Fibroblast of villous mesenchyme (primary cell): ENCODE measurements around the gene FOXA2. TPM values are rescaled to one million over a fixed set of nuclear protein-coding genes. Genes with fewer than 3 reads are reported as not detected.

ENCODE experiments used
- DNase-seq: peaks from one replicate; pipeline ENCODE4 v3.0.0-alpha.2; 2010; ENCODE audit warnings: low read depth
- H3K4me3 ChIP-seq: 2 replicates; pipeline ENCODE4 v1.5.1; 2011; ENCODE audit warnings: low read depth, mild to moderate bottlenecking, low read length
- total RNA-seq: library from RNA; depleted of rRNA; stranded (reverse); fragments of >200 nt; gene quantifications from 2 replicates; pipeline ENCODE4 v1.2.3, GENCODE V29; 2012
- TF ChIP-seq, protein P1 (sequence below): IDR thresholded peaks from 2 replicates; pipeline ENCODE4 v1.5.1; 2012; ENCODE audit warnings: low read depth, mild to moderate bottlenecking, low read length; ENCODE audit not compliant: insufficient read depth

Gene FOXA2
- total RNA-seq = under 0.01 TPM in 1 of 2 replicates, not detected in the other

GRCh38 chr20:22584522-22584921 is at the start of gene FOXA2:
Gene FOXA2 (minus strand): TSS chr20:22584572. CDS start chr20:22584278, 294 bp downstream.
- TF ChIP-seq, protein P1, sequence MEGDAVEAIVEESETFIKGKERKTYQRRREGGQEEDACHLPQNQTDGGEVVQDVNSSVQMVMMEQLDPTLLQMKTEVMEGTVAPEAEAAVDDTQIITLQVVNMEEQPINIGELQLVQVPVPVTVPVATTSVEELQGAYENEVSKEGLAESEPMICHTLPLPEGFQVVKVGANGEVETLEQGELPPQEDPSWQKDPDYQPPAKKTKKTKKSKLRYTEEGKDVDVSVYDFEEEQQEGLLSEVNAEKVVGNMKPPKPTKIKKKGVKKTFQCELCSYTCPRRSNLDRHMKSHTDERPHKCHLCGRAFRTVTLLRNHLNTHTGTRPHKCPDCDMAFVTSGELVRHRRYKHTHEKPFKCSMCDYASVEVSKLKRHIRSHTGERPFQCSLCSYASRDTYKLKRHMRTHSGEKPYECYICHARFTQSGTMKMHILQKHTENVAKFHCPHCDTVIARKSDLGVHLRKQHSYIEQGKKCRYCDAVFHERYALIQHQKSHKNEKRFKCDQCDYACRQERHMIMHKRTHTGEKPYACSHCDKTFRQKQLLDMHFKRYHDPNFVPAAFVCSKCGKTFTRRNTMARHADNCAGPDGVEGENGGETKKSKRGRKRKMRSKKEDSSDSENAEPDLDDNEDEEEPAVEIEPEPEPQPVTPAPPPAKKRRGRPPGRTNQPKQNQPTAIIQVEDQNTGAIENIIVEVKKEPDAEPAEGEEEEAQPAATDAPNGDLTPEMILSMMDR = no peak
- DNase-seq = no peak
- no peak within 1 kb of the TSS for H3K4me3 ChIP-seq

GRCh38 chr20:22630701-22631100 is 46.3 kb upstream of the FOXA2 start:
- TF ChIP-seq, protein P1 = no peak
- H3K4me3 ChIP-seq = no peak overlapping the region
- no peak for DNase-seq

- no peak overlapping the region for H3K4me3 ChIP-seq
- no peak for DNase-seq
- TF ChIP-seq, protein P1 = no peak
These were observed 45.6 kb upstream of the FOXA2 start for GRCh38 chr20:22629927-22630326.

GRCh38 chr20:22629447-22629846 is 45.1 kb upstream of the FOXA2 start:
- TF ChIP-seq, protein P1 = no peak
- H3K4me3 ChIP-seq = no peak overlapping the region

GRCh38 chr20:22626496-22626895 is 42.1 kb upstream of the FOXA2 start:
- no peak overlapping the region for H3K4me3 ChIP-seq
- TF ChIP-seq, protein P1 = no peak
- no peak for DNase-seq

More at GRCh38 chr20:22629447-22629846, 45.1 kb upstream of the FOXA2 start:
- no peak for DNase-seq

DNA sequence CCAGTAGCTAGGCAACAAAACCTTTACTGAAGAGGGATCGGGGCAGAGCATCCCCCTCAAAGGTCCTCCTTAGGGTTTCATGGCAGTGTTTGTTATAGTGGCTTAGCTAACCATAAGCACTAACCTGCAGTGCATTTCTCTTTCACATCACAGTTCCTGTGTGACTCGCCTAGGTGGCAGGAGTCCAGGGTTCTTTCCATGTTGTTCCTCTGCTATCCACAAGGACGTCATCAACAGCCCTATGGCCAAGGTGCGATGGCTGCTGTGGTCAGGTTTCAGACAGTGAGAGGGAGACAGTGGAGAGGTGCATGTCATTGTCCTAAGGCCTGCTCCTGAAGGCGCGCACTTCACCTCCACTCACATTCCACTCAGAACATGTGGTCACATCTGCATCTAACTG is 38.8 kb upstream of the FOXA2 start:
- no peak for DNase-seq

More for the DNA sequence above, 38.8 kb upstream of the FOXA2 start:
- TF ChIP-seq, protein P1 = no peak
- H3K4me3 ChIP-seq = no peak overlapping the region
